Karpas-422 (cell line): ENCODE data around the gene RBPJL. TPM values are rescaled to one million over a fixed set of nuclear protein-coding genes. Genes with fewer than 3 reads are reported as not detected.
A peak's percentile ranks its signal among the peaks of the same experiment; 100 is the strongest.

Experiments
- DNase-seq: peaks from one replicate; pipeline ENCODE4 v3.0.0-alpha.2; 2015
- H2AFZ ChIP-seq: fragments of 200-600 bp; sonication (generic); 2 replicates; pipeline ENCODE4 v1.6.1; 2014; ENCODE audit warnings: antibody characterized with exemption, low read length, mixed read lengths
- H3K27ac ChIP-seq: fragments of 200-600 bp; sonication (generic); 2 replicates; pipeline ENCODE4 v1.5.1; 2014; ENCODE audit warnings: mild to moderate bottlenecking, low read length, moderate library complexity
- H3K27me3 ChIP-seq: fragments of 200-600 bp; sonication (generic); 2 replicates; pipeline ENCODE4 v1.6.1; 2014; ENCODE audit warnings: low read length, mixed read lengths
- H3K36me3 ChIP-seq: fragments of 200-600 bp; sonication (generic); 2 replicates; pipeline ENCODE4 v1.6.1; 2014; ENCODE audit warnings: low read length, mixed read lengths; ENCODE audit not compliant: insufficient read depth
- H3K4me1 ChIP-seq: fragments of 200-600 bp; sonication (generic); 2 replicates; pipeline ENCODE4 v1.6.1; 2014; ENCODE audit warnings: mild to moderate bottlenecking, low read length, mixed read lengths
- H3K4me2 ChIP-seq: fragments of 200-600 bp; sonication (generic); 2 replicates; pipeline ENCODE4 v1.6.1; 2014; ENCODE audit warnings: low read length, low read depth, mild to moderate bottlenecking; ENCODE audit not compliant: poor library complexity, severe bottlenecking
- H3K4me3 ChIP-seq: fragments of 200-600 bp; sonication (generic); 2 replicates; pipeline ENCODE4 v1.5.1; 2014; ENCODE audit warnings: mild to moderate bottlenecking, antibody characterized with exemption, low read length, mixed read lengths
- H3K79me2 ChIP-seq: fragments of 200-600 bp; sonication (generic); 2 replicates; pipeline ENCODE4 v1.6.1; 2014; ENCODE audit warnings: mild to moderate bottlenecking, low read length, mixed read lengths
- H3K9ac ChIP-seq: fragments of 200-600 bp; sonication (generic); 2 replicates; pipeline ENCODE4 v1.6.0; 2014; ENCODE audit warnings: low read length
- H3K9me2 ChIP-seq: fragments of 200-600 bp; sonication (generic), shearing (Covaris generic); replicated peaks from 2 replicates; pipeline ENCODE4 v1.6.0; 2014; ENCODE audit warnings: mild to moderate bottlenecking, low read length, moderate library complexity; ENCODE audit not compliant: insufficient read depth
- H3K9me3 ChIP-seq: fragments of 300-700, 200-600 bp; sonication (generic); 2 replicates; pipeline ENCODE4 v1.6.1; 2014; ENCODE audit warnings: low read length, mixed read lengths
- H4K20me1 ChIP-seq: fragments of 200-600 bp; sonication (generic); 2 replicates; pipeline ENCODE4 v1.6.1; 2014; ENCODE audit warnings: mild to moderate bottlenecking, antibody characterized with exemption, low read length, low read depth; ENCODE audit not compliant: insufficient read depth
- total RNA-seq: library from RNA; depleted of rRNA; stranded (reverse); fragments of >200 nt; shearing (Covaris generic); gene quantifications from 2 replicates; pipeline ENCODE4 v1.2.3, GENCODE V29; 2014; ENCODE audit warnings: low replicate concordance

The RBPJL gene
- total RNA-seq, 1 experiment from 2014 or later: not detected

DNA sequence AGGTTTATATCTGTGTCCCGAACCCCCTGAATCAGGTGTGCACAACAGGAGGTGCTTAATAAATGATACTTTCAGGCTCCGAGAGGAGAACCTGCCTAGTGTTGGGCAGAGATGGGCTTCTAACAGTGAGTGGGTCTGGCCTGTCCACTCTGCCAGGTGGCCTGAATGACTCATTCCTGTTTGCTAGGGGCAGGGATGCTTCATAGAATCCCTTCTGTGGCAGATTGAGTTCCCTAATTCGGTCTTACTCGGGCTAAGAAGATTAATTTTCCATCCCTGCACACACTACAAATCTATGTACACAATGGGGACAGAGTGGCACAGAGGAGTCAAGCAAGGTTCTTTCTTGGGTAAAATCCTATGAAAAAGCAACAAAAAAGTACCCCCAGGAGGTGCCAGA, 21.8 kb downstream of the RBPJL start:
- no peak overlapping the region for H2AFZ ChIP-seq
- H3K9me3 ChIP-seq: no peaks in the 10 kb centered on the region
- no peaks in the 10 kb centered on the region for H4K20me1 ChIP-seq
- no peaks in the 10 kb centered on the region for H3K9me2 ChIP-seq
- H3K4me3 ChIP-seq: no peak overlapping the region
- no peaks in the 10 kb centered on the region for H3K79me2 ChIP-seq
- no peak overlapping the region for H3K9ac ChIP-seq
- no peak overlapping the region for H3K27ac ChIP-seq
- no peaks in the 10 kb centered on the region for H3K27me3 ChIP-seq
- H3K4me1 ChIP-seq: peaks cover 11% of the 10 kb centered on the region
- no peak for DNase-seq
- no peaks in the 10 kb centered on the region for H3K36me3 ChIP-seq
- H3K4me2 ChIP-seq: no peak overlapping the region

GRCh38 chr20:45329497-45330319, 23.1 kb downstream of the RBPJL start:
- Histone ChIP-seq H2AFZ (no peak overlapping the region), H3K9me3 (no peaks in the 10 kb centered on the region), H3K79me2 (no peaks in the 10 kb centered on the region), H3K4me3 (no peak overlapping the region), H3K9me2 (no peaks in the 10 kb centered on the region), H3K4me1 (peaks cover 11% of the 10 kb centered on the region), H3K36me3 (no peaks in the 10 kb centered on the region), H3K27me3 (no peaks in the 10 kb centered on the region), H3K4me2 (peak overlapping the region; percentile 6), H3K9ac (no peak overlapping the region), H3K27ac (no peak overlapping the region), H4K20me1 (no peaks in the 10 kb centered on the region)
- DNase-seq: no peak

- H4K20me1 ChIP-seq: no peaks in the 10 kb centered on the region
- H3K9ac ChIP-seq: no peak overlapping the region
- H3K9me3 ChIP-seq: no peaks in the 10 kb centered on the region
- no peaks in the 10 kb centered on the region for H3K9me2 ChIP-seq
- no peak overlapping the region for H3K27ac ChIP-seq
- no peaks in the 10 kb centered on the region for H3K27me3 ChIP-seq
- no peaks in the 10 kb centered on the region for H3K79me2 ChIP-seq
- no peaks in the 10 kb centered on the region for H3K36me3 ChIP-seq
- no peak overlapping the region for H3K4me2 ChIP-seq
- H3K4me3 ChIP-seq: no peak overlapping the region
- no peak overlapping the region for H2AFZ ChIP-seq
- peaks cover 11% of the 10 kb centered on the region for H3K4me1 ChIP-seq
- no peak for DNase-seq
Measured at GRCh38 chr20:45330476-45330875, 23.8 kb downstream of the RBPJL start.

- H2AFZ ChIP-seq: no peak overlapping the region
- H3K9ac ChIP-seq: no peak overlapping the region
- H3K36me3 ChIP-seq: no peaks in the 10 kb centered on the region
Measured at GRCh38 chr20:45336530-45337366, 30.1 kb downstream of the RBPJL start.

DNA sequence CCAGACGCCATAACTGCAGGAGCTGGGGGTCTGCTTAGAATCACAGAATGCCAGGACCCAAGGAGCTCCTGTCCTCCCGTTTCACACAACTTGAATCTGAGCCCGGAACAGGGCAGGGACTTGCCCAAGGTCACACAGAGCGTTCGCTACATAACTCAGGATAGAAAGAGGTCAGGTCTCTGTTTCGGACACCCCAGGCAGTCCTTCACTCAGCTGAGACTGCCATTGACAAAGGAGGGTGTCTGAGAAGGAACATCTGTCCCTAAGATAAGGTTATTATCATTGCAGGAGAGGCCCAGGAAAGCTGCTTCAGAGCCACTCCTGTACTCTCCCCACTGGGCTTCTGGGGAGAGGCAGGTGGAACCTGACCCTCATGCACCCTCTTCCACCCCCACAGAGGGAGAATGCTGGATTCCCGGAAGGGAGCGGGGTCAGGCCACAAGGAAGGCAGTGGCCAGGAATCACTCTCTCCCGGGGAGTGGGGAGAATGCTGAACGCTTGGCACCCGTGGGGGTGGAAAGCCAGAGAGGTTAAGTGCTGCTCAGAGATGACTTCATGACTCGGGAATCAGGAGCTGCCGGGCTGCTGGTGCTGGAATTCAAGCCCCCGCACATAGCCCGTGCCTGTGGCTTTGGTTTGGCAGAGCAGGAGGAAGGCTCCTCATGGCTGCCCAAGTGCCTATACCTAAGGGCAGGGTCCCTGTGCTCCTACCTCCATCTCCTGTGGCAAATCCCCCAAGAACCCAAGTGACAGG, 30.9 kb downstream of the RBPJL start:
- Histone ChIP-seq H3K9me3 (no peaks in the 10 kb centered on the region), H3K4me2 (no peak overlapping the region), H3K9me2 (no peaks in the 10 kb centered on the region), H3K4me1 (no peaks in the 10 kb centered on the region), H3K27ac (no peak overlapping the region), H3K79me2 (no peaks in the 10 kb centered on the region), H3K4me3 (no peak overlapping the region), H2AFZ (no peak overlapping the region), H3K9ac (no peak overlapping the region), H3K36me3 (no peaks in the 10 kb centered on the region), H4K20me1 (no peaks in the 10 kb centered on the region), H3K27me3 (no peaks in the 10 kb centered on the region)
- no peak for DNase-seq

More at GRCh38 chr20:45336530-45337366, 30.1 kb downstream of the RBPJL start:
- Histone ChIP-seq H3K9me3 (no peaks in the 10 kb centered on the region), H3K9me2 (no peaks in the 10 kb centered on the region), H3K79me2 (no peaks in the 10 kb centered on the region), H3K4me2 (no peak overlapping the region), H3K4me3 (no peak overlapping the region), H4K20me1 (no peaks in the 10 kb centered on the region), H3K27me3 (no peaks in the 10 kb centered on the region), H3K27ac (no peak overlapping the region), H3K4me1 (no peaks in the 10 kb centered on the region)
- DNase-seq: no peak

- no peak overlapping the region for H2AFZ ChIP-seq
- no peaks in the 10 kb centered on the region for H3K4me1 ChIP-seq
- no peaks in the 10 kb centered on the region for H3K36me3 ChIP-seq
- H3K4me3 ChIP-seq: no peak overlapping the region
- no peaks in the 10 kb centered on the region for H3K9me2 ChIP-seq
- no peaks in the 10 kb centered on the region for H3K79me2 ChIP-seq
- H3K9ac ChIP-seq: no peak overlapping the region
- H3K4me2 ChIP-seq: no peak overlapping the region
- no peaks in the 10 kb centered on the region for H4K20me1 ChIP-seq
- H3K9me3 ChIP-seq: no peaks in the 10 kb centered on the region
- no peaks in the 10 kb centered on the region for H3K27me3 ChIP-seq
- no peak for DNase-seq
- no peak overlapping the region for H3K27ac ChIP-seq
Measured at GRCh38 chr20:45338121-45339030, 31.7 kb downstream of the RBPJL start.

DNA sequence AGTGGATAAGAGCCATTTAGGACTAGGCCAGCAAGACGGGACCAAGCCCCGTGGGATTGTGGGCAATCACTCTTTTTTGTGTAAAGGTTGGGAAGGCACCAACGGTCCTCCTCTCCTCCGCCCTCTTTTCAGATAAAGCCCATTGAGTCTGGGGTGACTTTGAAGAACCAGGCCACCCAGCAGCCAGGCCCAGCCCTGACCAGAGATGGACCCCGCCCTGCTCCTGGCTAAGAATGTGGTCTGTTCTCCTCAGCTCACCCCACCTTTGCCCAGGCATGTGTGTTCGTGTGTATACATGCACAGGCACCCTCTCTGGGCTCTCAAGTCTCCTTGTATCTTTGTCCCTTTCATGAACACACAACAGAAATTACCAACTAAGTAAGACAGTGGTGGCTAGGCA, 32.4 kb downstream of the RBPJL start:
- no peaks in the 10 kb centered on the region for H3K9me3 ChIP-seq
- H3K36me3 ChIP-seq: no peaks in the 10 kb centered on the region
- H2AFZ ChIP-seq: no peak overlapping the region
- no peaks in the 10 kb centered on the region for H4K20me1 ChIP-seq
- H3K9ac ChIP-seq: no peak overlapping the region
- no peak for DNase-seq
- H3K9me2 ChIP-seq: no peaks in the 10 kb centered on the region
- H3K27ac ChIP-seq: no peak overlapping the region
- H3K79me2 ChIP-seq: no peaks in the 10 kb centered on the region
- H3K4me2 ChIP-seq: no peak overlapping the region
- no peaks in the 10 kb centered on the region for H3K4me1 ChIP-seq
- H3K4me3 ChIP-seq: no peak overlapping the region
- H3K27me3 ChIP-seq: no peaks in the 10 kb centered on the region
